ENCODE data around the gene MYLK.

Gene MYLK

DNA sequence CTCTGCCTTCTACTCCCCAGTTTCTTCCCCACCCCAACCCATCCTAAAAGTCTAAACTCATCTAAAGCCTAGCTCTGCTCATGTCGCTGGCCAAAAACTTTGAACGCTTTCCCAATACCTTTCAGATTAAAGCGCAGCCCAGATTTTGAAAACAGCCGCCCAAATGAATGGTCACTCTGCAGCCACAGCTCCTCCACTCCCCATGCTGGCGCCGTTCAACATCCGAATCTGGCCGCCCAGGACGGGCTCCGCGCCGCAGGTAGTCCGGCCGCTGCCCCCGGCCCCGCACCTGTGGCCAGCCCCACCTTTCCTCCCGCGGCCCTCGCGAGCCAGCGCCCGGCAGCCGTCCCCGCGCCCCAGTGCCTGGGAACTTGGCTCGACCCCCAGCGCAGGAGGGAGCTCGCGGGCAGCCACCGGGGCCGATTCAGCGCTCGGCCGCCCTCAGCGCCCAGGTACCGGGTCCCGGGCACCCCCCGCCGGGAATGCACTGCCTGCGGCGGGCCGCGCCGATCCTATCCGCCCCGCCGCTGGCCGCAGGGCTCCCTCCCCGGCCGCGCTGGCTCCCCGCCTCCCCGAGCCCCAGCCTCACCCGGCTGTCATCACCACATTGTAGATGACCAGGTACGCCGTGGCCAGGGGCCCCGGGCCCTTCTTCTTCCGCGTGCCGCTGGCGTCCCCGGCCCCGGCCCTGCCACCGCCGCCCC, 299.7 kb downstream of the MYLK start:
- Histone ChIP-seq H2AFZ (ENCODE audit: low read length) (peak overlapping the region; percentile 95), H2BK12ac (ENCODE audit: low read length) (no peak overlapping the region), H3K79me1 (ENCODE audit: low read depth, low read length) (no peaks in the 10 kb centered on the region), H3K4me3 (ENCODE audit: low read length in 2 of 2) (peak overlapping the region; percentile 63 to 90), H3K4ac (ENCODE audit: low read length) (no peak overlapping the region), H4K8ac (ENCODE audit: low read depth, low read length) (no peak overlapping the region), H3K9ac (ENCODE audit: low read depth, low read length, poor library complexity) (peak overlapping the region; percentile 92), H3K27ac (replicated peaks; ENCODE audit: low read length) (peak overlapping the region; percentile 61), H4K91ac (ENCODE audit: low read depth, low read length, poor library complexity) (no peak overlapping the region), H3K14ac (ENCODE audit: low read length) (no peak overlapping the region), H3K23ac (ENCODE audit: low read depth, low read length, poor library complexity) (peak overlapping the region; percentile 98), H2BK120ac (ENCODE audit: low read depth, low read length) (no peak overlapping the region), H3K18ac (ENCODE audit: low read length) (peak overlapping the region; percentile 94), H3K4me1 (ENCODE audit: control insufficient read depth in 2 of 2, insufficient read depth in 1 of 2, low read depth in 1 of 2, low read length in 2 of 2) (peaks cover 0 to 4% of the 10 kb centered on the region in 2 donors), H2BK5ac (ENCODE audit: low read length) (peak overlapping the region; percentile 77), H3K27me3 (ENCODE audit: control insufficient read depth in 3 of 3, insufficient read depth in 3 of 3, low read depth in 1 of 3, low read length in 3 of 3) (no peaks in the 10 kb centered on the region), H2BK15ac (ENCODE audit: low read length) (peak overlapping the region; percentile 42), H2AK5ac (ENCODE audit: low read depth, low read length) (no peak overlapping the region), H3K36me3 (replicated peaks in 1 of 2; ENCODE audit: control insufficient read depth in 2 of 2, insufficient read depth in 2 of 2, low read length in 2 of 2) (peaks cover 2 to 30% of the 10 kb centered on the region in 2 donors), H3K9me3 (replicated peaks in 1 of 2; ENCODE audit: control insufficient read depth in 2 of 2, insufficient read depth in 1 of 2, low read depth in 1 of 2, low read length in 2 of 2) (peaks cover 4 to 17% of the 10 kb centered on the region in 2 donors), H3K4me2 (ENCODE audit: insufficient read depth, low read length, poor library complexity, severe bottlenecking) (peak overlapping the region; percentile 85)
- DNase-seq (ENCODE audit: low spot score) = no peak
- WGBS, 2 donors (ENCODE audit: extremely low coverage in 2 of 2, insufficient read length in 2 of 2, insufficient replicate concordance in 1 of 2) = no CpG with 5 or more reads among the region's 65 CpGs

DNA sequence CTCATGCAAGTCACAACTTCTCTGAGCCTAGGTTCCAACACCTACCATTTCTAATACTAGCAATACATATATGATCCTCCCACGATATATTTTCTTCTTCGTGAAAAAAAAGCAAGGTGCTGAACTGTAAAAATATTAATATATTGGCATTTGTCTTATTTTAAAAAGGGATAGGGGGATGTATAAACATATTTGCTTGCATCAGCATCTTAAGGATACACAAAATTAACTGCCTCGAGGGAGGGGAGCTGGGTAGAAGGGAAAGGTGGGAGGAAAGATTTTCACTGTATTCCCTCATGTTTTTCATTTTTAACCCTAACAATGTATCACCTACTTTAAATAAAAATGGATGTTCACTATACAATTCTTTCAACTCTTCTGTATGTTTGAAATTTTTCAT, 300.6 kb downstream of the MYLK start:
- no CpG with 5 or more reads among the region's 3 CpGs for WGBS, 2 donors (ENCODE audit: extremely low coverage in 2 of 2, insufficient read length in 2 of 2, insufficient replicate concordance in 1 of 2)
- peaks cover 4 to 10% of the 10 kb centered on the region in 2 donors for H3K9me3 ChIP-seq (replicated peaks in 1 of 2; ENCODE audit: control insufficient read depth in 2 of 2, insufficient read depth in 1 of 2, low read depth in 1 of 2, low read length in 2 of 2)
- no peak overlapping the region for H2BK15ac ChIP-seq (ENCODE audit: low read length)
- no peak overlapping the region for H3K9ac ChIP-seq (ENCODE audit: low read depth, low read length, poor library complexity)
- no peak overlapping the region for H3K18ac ChIP-seq (ENCODE audit: low read length)
- H2BK5ac ChIP-seq (ENCODE audit: low read length) = no peak overlapping the region
- H3K4me2 ChIP-seq (ENCODE audit: insufficient read depth, low read length, poor library complexity, severe bottlenecking) = no peak overlapping the region
- no peak overlapping the region for H3K27ac ChIP-seq (replicated peaks; ENCODE audit: low read length)
- H3K23ac ChIP-seq (ENCODE audit: low read depth, low read length, poor library complexity) = no peak overlapping the region
- H3K79me1 ChIP-seq (ENCODE audit: low read depth, low read length) = no peaks in the 10 kb centered on the region
- H3K4me1 ChIP-seq (ENCODE audit: control insufficient read depth in 2 of 2, insufficient read depth in 1 of 2, low read depth in 1 of 2, low read length in 2 of 2) = peaks cover 0 to 4% of the 10 kb centered on the region in 2 donors
- H4K8ac ChIP-seq (ENCODE audit: low read depth, low read length) = no peak overlapping the region
- DNase-seq (ENCODE audit: low spot score) = no peak
- no peak overlapping the region for H2BK12ac ChIP-seq (ENCODE audit: low read length)
- H3K4ac ChIP-seq (ENCODE audit: low read length) = no peak overlapping the region
- H3K36me3 ChIP-seq (replicated peaks in 1 of 2; ENCODE audit: control insufficient read depth in 2 of 2, insufficient read depth in 2 of 2, low read length in 2 of 2) = peaks cover 4 to 38% of the 10 kb centered on the region in 2 donors
- no peak overlapping the region for H4K91ac ChIP-seq (ENCODE audit: low read depth, low read length, poor library complexity)
- H3K4me3 ChIP-seq (ENCODE audit: low read length in 2 of 2) = peak overlapping the region in 1 of 2 donors; percentile 63
- H2BK120ac ChIP-seq (ENCODE audit: low read depth, low read length) = no peak overlapping the region
- H3K14ac ChIP-seq (ENCODE audit: low read length) = no peak overlapping the region
- no peak overlapping the region for H2AK5ac ChIP-seq (ENCODE audit: low read depth, low read length)
- no peak overlapping the region for H2AFZ ChIP-seq (ENCODE audit: low read length)
- H3K27me3 ChIP-seq (ENCODE audit: control insufficient read depth in 3 of 3, insufficient read depth in 3 of 3, low read depth in 1 of 3, low read length in 3 of 3) = no peaks in the 10 kb centered on the region

DNA sequence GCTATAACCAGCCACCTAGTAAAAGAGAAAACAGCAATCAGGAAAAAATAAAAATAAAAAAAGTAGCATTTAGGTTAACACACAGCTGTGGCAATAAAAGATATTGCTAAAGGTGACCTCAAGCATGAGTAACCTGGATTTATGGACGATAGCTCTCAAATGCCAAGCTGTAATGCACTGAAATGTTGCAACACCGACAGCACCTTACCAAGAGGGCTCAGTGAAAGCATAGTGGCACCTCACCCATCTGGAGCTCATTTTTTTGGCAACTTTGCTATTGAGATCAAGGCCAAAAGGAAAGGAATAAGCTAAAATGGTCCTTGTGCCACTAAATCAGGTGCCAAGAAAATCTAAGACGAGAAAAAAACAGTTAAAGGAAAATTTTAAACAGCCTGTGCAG, 301.8 kb downstream of the MYLK start:
- no peak for DNase-seq (ENCODE audit: low spot score)
- Histone ChIP-seq H3K4me1 (ENCODE audit: control insufficient read depth in 2 of 2, insufficient read depth in 1 of 2, low read depth in 1 of 2, low read length in 2 of 2) (peaks cover 0 to 4% of the 10 kb centered on the region in 2 donors), H2BK15ac (ENCODE audit: low read length) (no peak overlapping the region), H2AFZ (ENCODE audit: low read length) (no peak overlapping the region), H3K14ac (ENCODE audit: low read length) (no peak overlapping the region), H3K27ac (replicated peaks; ENCODE audit: low read length) (no peak overlapping the region), H3K9me3 (replicated peaks in 1 of 2; ENCODE audit: control insufficient read depth in 2 of 2, insufficient read depth in 1 of 2, low read depth in 1 of 2, low read length in 2 of 2) (peaks cover 1 to 4% of the 10 kb centered on the region in 2 donors), H2AK5ac (ENCODE audit: low read depth, low read length) (no peak overlapping the region), H4K8ac (ENCODE audit: low read depth, low read length) (no peak overlapping the region), H4K91ac (ENCODE audit: low read depth, low read length, poor library complexity) (no peak overlapping the region), H3K9ac (ENCODE audit: low read depth, low read length, poor library complexity) (no peak overlapping the region), H2BK5ac (ENCODE audit: low read length) (no peak overlapping the region), H3K36me3 (replicated peaks in 1 of 2; ENCODE audit: control insufficient read depth in 2 of 2, insufficient read depth in 2 of 2, low read length in 2 of 2) (peaks cover 4 to 49% of the 10 kb centered on the region in 2 donors), H2BK12ac (ENCODE audit: low read length) (no peak overlapping the region), H3K27me3 (ENCODE audit: control insufficient read depth in 3 of 3, insufficient read depth in 3 of 3, low read depth in 1 of 3, low read length in 3 of 3) (no peaks in the 10 kb centered on the region), H3K18ac (ENCODE audit: low read length) (no peak overlapping the region), H2BK120ac (ENCODE audit: low read depth, low read length) (no peak overlapping the region), H3K4me2 (ENCODE audit: insufficient read depth, low read length, poor library complexity, severe bottlenecking) (no peak overlapping the region), H3K4ac (ENCODE audit: low read length) (no peak overlapping the region), H3K79me1 (ENCODE audit: low read depth, low read length) (no peaks in the 10 kb centered on the region), H3K23ac (ENCODE audit: low read depth, low read length, poor library complexity) (no peak overlapping the region), H3K4me3 (ENCODE audit: low read length in 2 of 2) (no peak overlapping the region)
- WGBS, 2 donors (ENCODE audit: extremely low coverage in 2 of 2, insufficient read length in 2 of 2, insufficient replicate concordance in 1 of 2) = no CpG with 5 or more reads among the region's 3 CpGs

DNA sequence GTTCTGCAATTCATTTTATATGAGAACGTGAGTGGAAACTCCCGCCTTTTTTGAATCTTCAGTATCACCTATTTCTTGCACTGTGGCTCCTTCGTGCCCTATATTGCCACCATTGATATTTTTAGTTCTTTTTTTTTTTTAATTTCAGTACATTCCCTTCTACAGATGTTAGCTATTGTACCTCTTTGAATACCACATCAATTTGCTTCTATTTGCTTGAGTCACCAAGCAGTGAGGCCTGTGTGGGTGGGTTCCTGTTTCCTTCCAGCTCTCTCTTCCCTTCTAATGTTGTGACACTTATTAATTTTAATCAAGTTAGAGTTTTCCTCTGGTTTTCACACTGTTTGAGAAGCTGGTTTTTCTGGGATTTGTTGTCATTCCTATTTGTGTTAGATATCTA, 308.0 kb downstream of the MYLK start:
- no peak overlapping the region for H4K91ac ChIP-seq (ENCODE audit: low read depth, low read length, poor library complexity)
- H3K18ac ChIP-seq (ENCODE audit: low read length) = no peak overlapping the region
- H3K27ac ChIP-seq (replicated peaks; ENCODE audit: low read length) = no peak overlapping the region
- H3K36me3 ChIP-seq (replicated peaks in 1 of 2; ENCODE audit: control insufficient read depth in 2 of 2, insufficient read depth in 2 of 2, low read length in 2 of 2) = peaks cover 3 to 87% of the 10 kb centered on the region in 2 donors
- H3K4me2 ChIP-seq (ENCODE audit: insufficient read depth, low read length, poor library complexity, severe bottlenecking) = no peak overlapping the region
- DNase-seq (ENCODE audit: low spot score) = no peak
- no peak overlapping the region for H3K4me3 ChIP-seq (ENCODE audit: low read length in 2 of 2)
- H2BK120ac ChIP-seq (ENCODE audit: low read depth, low read length) = no peak overlapping the region
- H3K9me3 ChIP-seq (replicated peaks in 1 of 2; ENCODE audit: control insufficient read depth in 2 of 2, insufficient read depth in 1 of 2, low read depth in 1 of 2, low read length in 2 of 2) = no peaks in the 10 kb centered on the region
- H2AFZ ChIP-seq (ENCODE audit: low read length) = no peak overlapping the region
- H2BK5ac ChIP-seq (ENCODE audit: low read length) = no peak overlapping the region
- H3K14ac ChIP-seq (ENCODE audit: low read length) = no peak overlapping the region
- H3K23ac ChIP-seq (ENCODE audit: low read depth, low read length, poor library complexity) = no peak overlapping the region
- H3K9ac ChIP-seq (ENCODE audit: low read depth, low read length, poor library complexity) = no peak overlapping the region
- no peaks in the 10 kb centered on the region for H3K27me3 ChIP-seq (ENCODE audit: control insufficient read depth in 3 of 3, insufficient read depth in 3 of 3, low read depth in 1 of 3, low read length in 3 of 3)
- H4K8ac ChIP-seq (ENCODE audit: low read depth, low read length) = no peak overlapping the region
- no CpG with 5 or more reads among the region's 3 CpGs for WGBS, 2 donors (ENCODE audit: extremely low coverage in 2 of 2, insufficient read length in 2 of 2, insufficient replicate concordance in 1 of 2)
- no peak overlapping the region for H2BK12ac ChIP-seq (ENCODE audit: low read length)
- no peaks in the 10 kb centered on the region for H3K79me1 ChIP-seq (ENCODE audit: low read depth, low read length)
- peaks cover 0 to 2% of the 10 kb centered on the region in 2 donors for H3K4me1 ChIP-seq (ENCODE audit: control insufficient read depth in 2 of 2, insufficient read depth in 1 of 2, low read depth in 1 of 2, low read length in 2 of 2)
- no peak overlapping the region for H3K4ac ChIP-seq (ENCODE audit: low read length)
- H2AK5ac ChIP-seq (ENCODE audit: low read depth, low read length) = no peak overlapping the region
- H2BK15ac ChIP-seq (ENCODE audit: low read length) = no peak overlapping the region

Data from neuronal stem cell (in vitro differentiated cells).